ENCODE data around the gene ADAM15.
A peak's percentile ranks its signal among the peaks of the same experiment; 100 is the strongest.

Gene ADAM15

GRCh38 chr1:155052439-155053395 lies 1.6 kb downstream of the ADAM15 start:
- DNase-seq = no peak

DNA sequence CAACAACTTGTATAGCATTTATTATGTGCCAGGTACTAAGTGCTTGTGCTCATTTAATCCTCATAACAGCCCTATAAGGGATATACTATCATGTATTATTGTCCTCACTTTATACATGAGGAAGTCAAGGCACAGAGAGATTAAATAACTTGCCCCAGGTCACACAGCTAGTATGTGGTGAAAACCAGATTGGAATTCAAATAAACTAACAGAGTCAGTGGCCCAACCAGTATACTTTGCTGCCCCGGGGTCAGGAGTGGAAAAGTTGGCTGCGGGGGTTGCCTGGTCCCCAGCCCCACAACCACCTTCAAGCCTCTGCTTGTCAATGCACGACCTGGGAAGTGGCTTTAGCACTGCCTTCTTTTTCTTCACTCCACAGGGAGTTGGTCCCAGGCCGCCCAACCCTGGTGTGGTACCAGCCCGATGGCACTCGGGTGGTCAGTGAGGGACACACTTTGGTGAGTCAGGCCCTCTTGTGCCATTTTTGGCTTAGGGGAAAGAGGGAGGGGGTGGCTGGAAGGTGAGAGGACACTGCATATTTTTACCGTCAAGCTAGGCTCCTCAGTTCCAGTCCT lies 2.5 kb downstream of the ADAM15 start:
- DNase-seq = no peak

DNA sequence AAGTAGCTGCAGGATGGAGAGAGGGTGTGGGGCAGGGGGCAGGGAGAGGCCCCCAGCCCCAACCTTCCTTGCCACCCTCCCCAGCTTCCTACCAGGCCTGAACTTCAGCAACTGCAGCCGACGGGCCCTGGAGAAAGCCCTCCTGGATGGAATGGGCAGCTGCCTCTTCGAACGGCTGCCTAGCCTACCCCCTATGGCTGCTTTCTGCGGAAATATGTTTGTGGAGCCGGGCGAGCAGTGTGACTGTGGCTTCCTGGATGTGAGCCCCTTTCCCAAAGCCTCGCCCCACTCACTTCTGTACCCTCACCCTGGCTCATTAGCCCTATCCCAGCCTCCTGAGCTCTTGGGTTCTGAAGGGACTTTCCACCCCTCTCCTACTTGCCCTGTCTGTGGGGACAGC lies 6.0 kb downstream of the ADAM15 start:
- no peak for DNase-seq

- no peak for DNase-seq
These were observed 6.7 kb downstream of the ADAM15 start for GRCh38 chr1:155057788-155058211.

- DNase-seq = no peak
These were observed 9.6 kb downstream of the ADAM15 start for GRCh38 chr1:155060736-155061135.

- DNase-seq = peak; percentile 91
These were observed 10.4 kb downstream of the ADAM15 start for GRCh38 chr1:155061381-155062150.

DNA sequence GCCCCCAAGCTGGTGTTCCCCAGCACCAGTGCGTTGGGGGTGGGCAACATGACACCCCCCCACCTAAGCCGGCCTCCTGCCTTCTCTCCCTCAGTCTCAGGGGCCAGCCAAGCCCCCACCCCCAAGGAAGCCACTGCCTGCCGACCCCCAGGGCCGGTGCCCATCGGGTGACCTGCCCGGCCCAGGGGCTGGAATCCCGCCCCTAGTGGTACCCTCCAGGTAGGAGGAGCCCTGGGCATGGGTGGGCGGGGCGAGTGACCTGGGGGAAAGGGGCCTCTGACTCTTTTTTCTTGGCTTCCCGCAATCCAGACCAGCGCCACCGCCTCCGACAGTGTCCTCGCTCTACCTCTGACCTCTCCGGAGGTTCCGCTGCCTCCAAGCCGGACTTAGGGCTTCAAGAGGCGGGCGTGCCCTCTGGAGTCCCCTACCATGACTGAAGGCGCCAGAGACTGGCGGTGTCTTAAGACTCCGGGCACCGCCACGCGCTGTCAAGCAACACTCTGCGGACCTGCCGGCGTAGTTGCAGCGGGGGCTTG lies 11.1 kb downstream of the ADAM15 start:
- DNase-seq = no peak

- DNase-seq = peak; percentile 41
These were observed 11.7 kb downstream of the ADAM15 start for GRCh38 chr1:155062702-155063411.

DNA sequence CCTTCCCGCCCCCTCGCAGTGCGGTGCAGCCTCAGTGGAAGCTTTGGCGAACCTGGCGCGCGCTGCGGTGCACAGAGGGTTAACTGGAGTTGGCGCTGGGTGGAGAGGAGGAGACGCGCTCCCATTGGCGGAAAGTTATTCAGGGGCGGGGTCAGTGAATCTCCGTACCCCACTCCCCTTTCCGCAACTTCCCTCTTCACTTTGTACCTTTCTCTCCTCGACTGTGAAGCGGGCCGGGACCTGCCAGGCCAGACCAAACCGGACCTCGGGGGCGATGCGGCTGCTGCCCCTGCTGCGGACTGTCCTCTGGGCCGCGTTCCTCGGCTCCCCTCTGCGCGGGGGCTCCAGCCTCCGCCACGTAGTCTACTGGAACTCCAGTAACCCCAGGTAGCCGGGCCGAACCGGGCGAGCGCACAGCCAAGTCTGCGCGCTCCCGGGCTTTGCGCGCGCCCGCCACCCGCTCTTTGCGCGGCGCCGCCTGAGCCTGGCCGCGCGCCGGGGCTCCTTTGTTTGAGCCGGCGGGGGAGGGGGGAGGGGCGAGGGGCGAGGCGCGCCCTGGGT lies 12.5 kb downstream of the ADAM15 start, which contains the start of gene EFNA4:
EFNA4 (plus strand) TSS at position 191 of the 561 bp plus-strand sequence; CDS start at position 275, 84 bp downstream.
- DNase-seq = peak; percentile 41

DNA sequence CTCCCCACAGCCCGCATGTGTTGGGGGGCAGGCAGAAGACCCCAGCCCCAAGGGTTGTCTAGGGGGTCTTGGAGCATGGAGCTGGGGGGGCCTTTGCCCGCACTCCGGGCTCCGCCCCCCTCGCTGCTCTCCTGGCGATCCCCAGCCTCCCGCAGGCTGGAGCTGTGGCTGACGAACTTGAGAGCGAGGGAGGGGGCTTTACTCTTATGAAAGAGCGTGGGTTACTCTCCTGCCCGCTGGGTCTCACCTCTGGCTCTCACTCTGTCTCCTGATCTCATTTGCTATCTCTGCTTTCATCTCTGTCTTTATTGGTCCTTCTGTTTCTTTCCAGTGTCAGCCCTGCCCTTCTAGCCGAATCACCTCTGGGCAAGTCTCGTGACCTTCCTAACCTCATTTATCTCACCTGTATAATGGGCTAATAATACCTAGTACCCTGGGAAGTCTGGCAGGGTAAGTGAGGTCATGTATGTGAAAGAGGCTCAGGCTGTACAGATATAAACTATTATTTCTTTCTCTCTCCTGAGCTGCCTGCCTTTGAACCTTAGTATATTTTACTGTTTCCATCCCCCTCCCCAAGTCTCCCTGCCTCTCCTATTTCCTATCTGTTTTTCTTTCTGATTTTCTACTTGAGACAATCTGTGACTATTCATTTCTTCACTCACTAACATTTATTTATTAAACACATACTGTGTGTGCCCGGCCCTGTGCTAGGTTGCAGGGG lies 13.2 kb downstream of the ADAM15 start:
- DNase-seq = peak; percentile 41

- DNase-seq = no peak
These were observed 13.8 kb downstream of the ADAM15 start for GRCh38 chr1:155064832-155065429.

- no peak for DNase-seq
These were observed 15.7 kb downstream of the ADAM15 start for GRCh38 chr1:155066777-155067176.

DNA sequence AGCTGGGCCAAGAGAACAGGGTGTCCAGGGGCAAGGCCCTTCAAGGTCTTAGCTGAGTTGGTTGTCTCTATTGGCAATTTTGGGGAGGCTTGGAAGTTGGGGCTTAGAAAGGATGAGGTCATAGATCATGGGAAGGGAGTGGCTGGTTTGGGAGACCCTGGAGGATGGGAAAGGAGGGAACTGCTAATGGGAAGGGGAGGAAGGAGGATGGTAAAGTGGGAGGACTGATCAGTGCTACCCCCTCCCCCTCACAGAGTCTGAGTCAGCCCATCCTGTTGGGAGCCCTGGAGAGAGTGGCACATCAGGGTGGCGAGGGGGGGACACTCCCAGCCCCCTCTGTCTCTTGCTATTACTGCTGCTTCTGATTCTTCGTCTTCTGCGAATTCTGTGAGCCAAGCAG lies 17.5 kb downstream of the ADAM15 start:
- no peak for DNase-seq

- peak; percentile 79 for DNase-seq
These were observed 18.5 kb downstream of the ADAM15 start for GRCh38 chr1:155069551-155070157.

DNA sequence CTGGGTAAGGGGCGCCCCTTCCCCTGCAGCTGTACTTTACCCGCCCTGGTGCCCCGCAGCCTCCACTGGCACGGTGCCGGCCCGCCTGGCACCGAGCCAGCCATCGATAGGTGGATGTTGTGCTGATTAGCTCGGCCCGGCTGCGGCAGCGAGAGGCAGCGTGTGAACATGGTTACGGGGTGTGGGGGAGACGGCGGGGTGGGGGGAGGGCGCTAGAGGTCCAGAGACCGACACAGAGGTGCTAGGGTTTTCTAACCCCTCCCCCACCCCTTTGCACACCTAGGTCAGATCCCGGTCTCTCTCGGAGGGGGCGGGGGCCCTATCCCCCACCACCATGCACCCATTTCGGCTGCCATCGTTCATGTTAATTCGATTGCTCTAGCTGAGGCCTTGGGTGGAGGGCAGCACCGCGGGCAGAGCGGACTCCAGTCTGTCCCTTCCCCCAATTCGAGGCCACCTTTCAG lies 19.1 kb downstream of the ADAM15 start:
- peak; percentile 72 for DNase-seq

DNA sequence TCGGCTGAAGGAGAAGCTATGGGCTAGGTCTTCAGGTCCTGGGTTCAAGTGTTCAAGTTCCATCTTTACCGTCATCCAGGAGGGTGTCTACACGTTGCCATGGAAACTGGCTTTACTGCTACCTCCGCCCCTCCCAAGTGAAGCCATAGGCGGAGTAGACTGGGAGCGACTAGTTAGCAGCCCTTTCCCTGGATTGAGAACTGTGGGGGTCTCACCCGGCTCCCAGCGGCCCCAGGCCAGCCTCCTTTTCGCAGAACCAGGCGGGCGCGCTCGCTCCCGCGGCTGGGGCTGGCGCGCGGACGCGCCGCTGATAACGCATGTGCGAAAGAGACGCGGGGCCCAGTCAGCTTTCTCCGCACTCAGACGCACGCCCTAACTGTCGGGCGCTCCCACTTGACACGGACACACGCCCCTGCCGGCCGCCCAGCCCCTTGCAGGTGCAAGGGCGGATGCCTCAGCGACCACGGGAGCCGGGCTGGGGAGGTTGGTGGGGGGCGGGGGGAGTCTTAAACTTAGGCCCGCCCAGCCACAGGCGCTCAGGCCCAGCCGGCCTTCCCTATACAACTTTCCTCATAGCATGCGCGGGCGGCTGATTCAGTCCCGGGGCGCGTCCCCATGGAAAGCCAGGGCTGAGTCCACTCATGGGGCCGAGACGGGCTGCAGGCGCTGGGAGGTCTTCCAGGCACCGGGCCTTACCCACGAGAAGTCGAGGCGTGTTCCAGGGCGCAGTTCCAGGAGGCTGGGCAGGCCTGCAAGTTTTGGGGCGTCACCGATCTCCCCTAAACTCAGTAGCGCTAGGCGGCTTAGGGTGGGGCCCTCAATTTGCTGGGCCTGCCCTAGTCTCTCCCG lies 19.8 kb downstream of the ADAM15 start:
- peak; percentile 78 for DNase-seq

- peak; percentile 23 for DNase-seq
These were observed 20.6 kb downstream of the ADAM15 start for GRCh38 chr1:155071701-155072100.

DNA sequence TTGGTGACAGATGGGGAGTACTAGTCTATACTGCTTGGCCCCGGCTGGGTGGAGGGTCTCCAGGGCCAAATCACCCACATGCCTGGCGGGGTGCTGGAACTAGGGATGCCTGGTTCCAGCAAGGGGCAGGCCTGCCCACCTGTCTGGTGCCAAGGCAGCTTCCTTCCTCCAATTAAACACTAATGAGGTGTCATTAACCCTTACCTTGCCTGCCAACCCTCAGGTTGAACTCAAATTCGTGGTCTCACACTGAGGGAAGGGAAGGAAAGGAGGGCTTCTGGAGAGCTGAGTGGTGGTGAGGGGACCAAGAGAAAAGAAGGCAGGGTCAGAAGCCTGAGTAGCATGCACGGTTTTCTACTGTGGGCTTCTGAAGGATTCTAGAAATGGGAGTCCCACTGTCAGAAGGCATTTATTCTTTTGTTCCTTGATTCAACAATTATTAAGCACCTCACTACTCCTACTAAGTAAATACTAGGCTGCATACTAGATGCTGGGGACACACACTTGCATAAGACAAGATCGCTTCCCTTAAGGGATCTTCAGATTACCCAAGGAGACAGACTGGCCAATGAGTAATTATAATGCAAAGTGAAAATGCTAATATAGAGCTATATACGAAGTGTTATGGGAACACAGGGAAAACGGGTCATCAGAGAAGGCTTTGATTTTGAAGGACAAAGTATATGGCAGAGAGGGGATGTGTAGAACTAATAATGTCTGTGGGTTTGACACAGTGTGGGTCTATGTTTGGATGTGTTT lies 21.6 kb downstream of the ADAM15 start:
- no peak for DNase-seq
